DLD1 (cell line): ENCODE measurements around the gene ALG9.

Experiments
- in situ Hi-C: cut with HindIII; loops from 2 replicates; pipeline ENCODE4 v1.10.0; 2017; ENCODE audit warnings: low sequenced_read_pairs

Gene ALG9

GRCh38 chr11:111882202-111882601 is 10.8 kb upstream of the ALG9 start:
- in situ Hi-C loops, result no loop called here

GRCh38 chr11:111879637-111879960 is 8.2 kb upstream of the ALG9 start:
- in situ Hi-C loops, result no loop called here

- in situ Hi-C loops, result no loop called here
These were observed 7.7 kb upstream of the ALG9 start, which contains the start of the genes CFAP68 and FDXACB1 for GRCh38 chr11:111878849-111879636. Gene CFAP68 (plus strand): TSS chr11:111879541. CDS start chr11:111879561, 20 bp downstream. Gene FDXACB1 (minus strand): TSS chr11:111879165. CDS start chr11:111879132, 33 bp downstream.

- in situ Hi-C loops, result no loop called here
These were observed 7.0 kb upstream of the ALG9 start for GRCh38 chr11:111878385-111878848.

GRCh38 chr11:111871693-111872161 is 346 bp upstream of the ALG9 start:
- in situ Hi-C loops, result no loop called here

- in situ Hi-C loops, result no loop called here
These were observed 877 bp downstream of the ALG9 start for GRCh38 chr11:111870522-111870885.

GRCh38 chr11:111870113-111870512 is 1.3 kb downstream of the ALG9 start:
- in situ Hi-C loops, result no loop called here

- in situ Hi-C loops, result no loop called here
These were observed 11.1 kb downstream of the ALG9 start for GRCh38 chr11:111860257-111860656.

GRCh38 chr11:111855506-111855905 is 15.9 kb downstream of the ALG9 start:
- in situ Hi-C loops, result no loop called here

- in situ Hi-C loops, result no loop called here
These were observed 19.3 kb downstream of the ALG9 start for GRCh38 chr11:111852103-111852502.

- in situ Hi-C loops, result no loop called here
These were observed 19.7 kb downstream of the ALG9 start for GRCh38 chr11:111851636-111852035.

- in situ Hi-C loops, result no loop called here
These were observed 20.3 kb downstream of the ALG9 start for GRCh38 chr11:111851067-111851466.

- in situ Hi-C loops, result loop anchor here (10.0 kb wide), 1 partner anchor 265 kb away; no protein-coding TSS in a partner anchor
These were observed 21.8 kb downstream of the ALG9 start for GRCh38 chr11:111849631-111850030.

- in situ Hi-C loops, result loop anchor here (10.0 kb wide), 1 partner anchor 262 kb away; no protein-coding TSS in a partner anchor
These were observed 24.7 kb downstream of the ALG9 start for GRCh38 chr11:111846636-111847035.

- in situ Hi-C loops, result loop anchor here (10.0 kb wide), 1 partner anchor 261 kb away; no protein-coding TSS in a partner anchor
These were observed 25.3 kb downstream of the ALG9 start for GRCh38 chr11:111846063-111846462.

- in situ Hi-C loops, result loop anchor here (10.0 kb wide), 1 partner anchor 261 kb away; no protein-coding TSS in a partner anchor
These were observed 25.9 kb downstream of the ALG9 start for GRCh38 chr11:111845276-111846028.

GRCh38 chr11:111843661-111844060 is 27.7 kb downstream of the ALG9 start:
- in situ Hi-C loops, result loop anchor here (10.0 kb wide), 1 partner anchor 259 kb away; no protein-coding TSS in a partner anchor

GRCh38 chr11:111841370-111842053 is 29.9 kb downstream of the ALG9 start:
- in situ Hi-C loops, result loop anchor here (10.0 kb wide), 1 partner anchor 257 kb away; no protein-coding TSS in a partner anchor

- in situ Hi-C loops, result loop anchor here (10.0 kb wide), 1 partner anchor 255 kb away; no protein-coding TSS in a partner anchor
These were observed 31.2 kb downstream of the ALG9 start for GRCh38 chr11:111840143-111840542.

GRCh38 chr11:111838054-111838453 is 33.3 kb downstream of the ALG9 start:
- in situ Hi-C loops, result no loop called here
